Esophagus muscularis mucosa (tissue), 3 donors: ENCODE measurements around the gene SLC35F3.

ENCODE experiments used
- CTCF ChIP-seq, 3 experiments: fragments of 200-600 bp in 2 of 3; fragments of 450-650 bp in 1 of 3; sonication (generic) in 2 of 3; IDR thresholded peaks; one replicate each; pipeline ENCODE4 v1.5.1; 2017 to 2019; ENCODE audit warnings: antibody characterized with exemption in 3 of 3, mild to moderate bottlenecking in 2 of 3, moderate library complexity in 1 of 3
- POLR2A ChIP-seq: fragments of 450-650 bp; IDR thresholded peaks from one replicate; pipeline ENCODE4 v1.6.1; 2017; ENCODE audit warnings: antibody characterized with exemption, moderate library complexity, mild to moderate bottlenecking, low read depth
- POLR2AphosphoS5 ChIP-seq, 2 donors: sonication (generic); formaldehyde crosslinking; IDR thresholded peaks; one replicate each; pipeline ENCODE4 v1.6.1; 2017; ENCODE audit warnings: antibody characterized with exemption in 2 of 2

DNA sequence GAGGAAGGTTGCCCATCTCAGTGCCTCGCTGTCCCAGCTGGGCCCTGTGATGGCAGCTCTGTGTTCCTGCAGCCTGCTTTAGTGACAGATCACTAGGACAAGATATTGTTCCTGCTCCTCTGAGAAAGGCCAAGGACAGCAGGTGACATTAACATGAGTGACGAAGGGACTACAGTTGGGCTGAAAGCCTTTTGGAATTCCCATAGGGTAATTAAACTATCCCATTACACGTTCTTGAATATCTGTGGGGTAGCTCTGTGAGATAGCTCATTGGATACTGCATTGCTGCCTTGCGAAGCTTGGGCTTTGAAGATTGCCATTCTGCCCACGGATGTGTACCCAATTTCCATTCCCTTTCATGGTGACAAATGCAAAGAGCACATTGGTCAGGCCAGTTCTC lies 390.6 kb downstream of the SLC35F3 start:
- no peak for TF ChIP-seq POLR2A
- TF ChIP-seq CTCF (IDR thresholded peaks at IDR 0.05): no peak
- TF ChIP-seq POLR2AphosphoS5 (IDR thresholded peaks at IDR 0.05): no peak
